GM18520 (cell line): ENCODE data around the gene SAMD5.
"Not testable (repeated sequence)": the region's sequence is repeated elsewhere in the genome, so short reads cannot be mapped to it uniquely, and the experiment has no call there.

Source experiments
- ATAC-seq: cut with Tn5 transposase; IDR thresholded peaks from one replicate; pipeline ENCODE4 v1.9.1; 2021; ENCODE audit not compliant: unreplicated experiment

The SAMD5 gene

DNA sequence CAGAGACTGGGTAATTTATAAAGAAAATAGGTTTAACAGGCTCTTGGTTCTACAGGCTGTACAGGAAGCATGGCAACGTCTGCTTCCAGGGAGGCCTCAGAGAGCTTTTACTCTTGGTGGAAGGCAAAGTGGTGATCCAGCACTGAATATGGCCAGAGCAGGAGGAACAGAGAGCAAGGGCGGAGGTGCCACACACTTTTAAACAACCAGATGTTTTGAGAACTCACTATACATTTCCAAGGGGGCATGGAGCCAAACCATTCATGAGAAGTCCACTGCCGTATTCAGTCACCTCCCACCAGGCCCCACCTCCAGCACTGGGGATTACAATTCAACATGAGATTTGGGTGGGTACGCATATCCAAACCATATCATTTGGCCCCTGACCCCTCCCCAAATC, 18.7 kb downstream of the SAMD5 start:
- no peak for ATAC-seq

DNA sequence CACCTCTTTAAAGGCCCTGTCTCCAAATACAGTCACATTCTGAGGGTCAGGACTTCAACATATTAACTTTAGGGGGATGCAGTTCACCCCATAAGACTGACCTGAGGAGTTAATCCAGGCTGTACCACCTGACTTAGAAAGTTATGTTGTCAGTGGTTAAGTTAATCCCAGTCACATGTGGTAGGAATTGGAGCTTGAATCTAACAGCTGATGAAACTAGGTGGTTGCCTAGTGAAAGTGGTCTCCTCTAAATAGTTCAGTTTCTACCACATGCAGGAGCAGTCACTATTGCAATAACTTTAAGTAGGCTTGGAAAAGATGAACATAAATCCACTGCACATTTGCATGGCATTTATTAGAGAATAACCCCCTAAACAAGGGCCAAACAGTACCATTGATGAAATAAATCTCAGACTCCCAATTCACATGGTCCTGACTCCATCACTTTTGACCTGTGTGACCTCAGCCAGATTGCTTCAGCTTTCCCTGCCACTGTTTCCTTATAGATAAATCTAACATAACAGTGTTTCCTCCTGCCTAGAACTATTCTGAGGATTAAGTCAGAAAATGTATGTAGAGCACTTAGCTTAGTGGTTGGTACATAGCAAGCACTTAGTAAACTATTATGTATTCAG, 20.1 kb downstream of the SAMD5 start:
- ATAC-seq = no peak

- ATAC-seq = peak; percentile 34
These were observed 21.9 kb downstream of the SAMD5 start for GRCh38 chr6:147530132-147531060.

GRCh38 chr6:147531321-147531720, 22.8 kb downstream of the SAMD5 start:
- ATAC-seq = no peak

GRCh38 chr6:147534116-147534860, 25.8 kb downstream of the SAMD5 start:
- no peak for ATAC-seq

- no peak for ATAC-seq
These were observed 30.3 kb downstream of the SAMD5 start for GRCh38 chr6:147538821-147539220.

GRCh38 chr6:147540075-147540474, 31.6 kb downstream of the SAMD5 start:
- no peak for ATAC-seq

DNA sequence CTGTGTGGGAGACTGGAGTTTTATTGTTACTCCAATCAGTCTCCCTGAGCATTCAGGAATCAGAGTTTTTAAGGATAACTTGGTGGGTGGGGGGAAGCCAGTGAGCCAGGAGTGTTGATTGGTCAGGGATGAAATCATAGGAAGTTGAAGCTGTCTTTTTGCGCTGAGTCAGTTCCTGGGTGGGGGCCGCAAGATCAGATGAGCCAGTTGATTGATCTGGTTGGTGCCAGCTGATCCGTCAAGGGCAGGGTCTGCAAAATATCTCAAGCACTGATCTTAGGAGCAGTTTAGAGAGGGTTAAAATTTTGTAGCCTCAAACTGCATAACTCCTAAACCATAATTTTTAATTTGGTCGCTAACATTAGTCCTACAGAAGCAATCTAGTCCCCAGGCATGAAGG, 33.9 kb downstream of the SAMD5 start:
- not testable (repeated sequence) for ATAC-seq

DNA sequence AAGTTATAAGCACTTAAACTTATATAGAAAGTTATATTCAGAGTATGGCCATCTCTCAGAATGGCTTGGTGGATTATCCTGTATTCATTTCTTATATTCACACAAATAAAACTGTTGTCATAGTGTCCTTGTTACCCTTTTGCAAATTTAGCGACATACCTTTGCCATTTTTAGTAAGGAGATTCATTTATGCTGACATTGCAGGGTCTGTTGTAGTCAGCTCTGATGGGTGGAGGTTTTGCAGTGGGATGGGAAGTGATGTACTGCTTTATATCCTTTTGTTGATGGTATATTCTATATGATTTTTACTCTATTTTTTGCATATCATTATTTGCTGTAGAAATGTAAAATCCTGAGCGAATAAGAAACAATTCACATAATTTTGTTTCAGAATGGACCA, 35.9 kb downstream of the SAMD5 start:
- no peak for ATAC-seq

DNA sequence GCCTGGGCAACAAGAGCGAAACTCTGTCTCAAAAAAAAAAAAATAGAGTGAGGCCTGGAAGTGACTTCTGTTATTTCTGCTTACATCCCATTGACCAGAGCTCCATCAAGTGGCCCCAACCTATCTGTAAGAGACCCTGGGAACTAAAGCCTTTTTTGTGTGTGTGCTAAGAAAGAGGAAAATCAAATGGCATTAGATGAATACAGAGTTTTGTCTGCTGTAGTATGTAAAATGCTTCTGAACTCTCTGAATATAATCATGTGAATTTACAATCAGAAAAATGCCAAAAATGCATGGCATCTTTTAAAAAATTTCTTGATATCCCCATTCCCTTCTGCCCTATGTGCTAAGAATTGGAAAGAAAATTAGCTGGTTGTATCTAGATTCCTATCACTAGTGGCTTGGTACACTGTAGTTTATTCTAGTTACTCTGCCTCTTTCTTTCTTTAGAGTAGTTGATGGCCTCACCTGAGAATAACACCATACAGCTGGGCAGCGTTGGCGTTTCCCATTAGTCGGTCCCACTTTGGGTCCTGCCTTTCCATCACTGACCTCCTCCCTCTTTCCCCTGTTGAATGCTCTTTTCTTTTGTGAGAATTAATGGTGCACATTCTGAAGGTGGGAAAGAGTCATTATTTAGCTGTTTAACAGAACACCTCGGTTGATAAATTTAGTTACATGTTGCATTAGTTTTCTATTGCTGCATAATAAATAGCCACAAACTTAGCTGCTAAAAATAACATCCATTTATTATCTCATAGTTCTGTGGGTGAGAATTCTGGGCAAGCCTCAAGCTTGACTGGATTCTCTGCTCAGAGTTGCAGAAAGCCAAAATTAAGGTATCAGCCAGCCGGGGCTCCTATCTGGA, 38.2 kb downstream of the SAMD5 start:
- ATAC-seq = no peak

- no peak for ATAC-seq
These were observed 38.9 kb downstream of the SAMD5 start for GRCh38 chr6:147547369-147547902.

GRCh38 chr6:147548921-147549475, 40.5 kb downstream of the SAMD5 start:
- no peak for ATAC-seq

DNA sequence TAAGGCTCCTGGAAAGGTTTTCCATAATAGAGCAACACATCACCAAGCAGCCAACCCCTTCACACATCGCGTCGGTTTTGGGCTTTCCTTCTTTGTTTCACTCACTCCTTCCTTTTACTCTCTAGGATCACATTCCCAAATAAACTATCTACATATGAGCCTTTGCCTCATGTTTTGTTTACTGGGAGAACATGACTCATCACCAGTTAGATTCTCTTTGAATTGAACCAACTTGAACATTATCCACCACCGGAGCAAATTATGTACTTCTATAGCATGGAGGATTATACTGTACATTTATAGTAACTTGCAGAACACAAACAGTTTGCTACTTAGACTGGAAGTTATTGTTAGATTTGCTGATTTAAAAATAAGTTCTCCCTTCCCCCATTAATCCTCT, 41.0 kb downstream of the SAMD5 start:
- ATAC-seq = no peak

DNA sequence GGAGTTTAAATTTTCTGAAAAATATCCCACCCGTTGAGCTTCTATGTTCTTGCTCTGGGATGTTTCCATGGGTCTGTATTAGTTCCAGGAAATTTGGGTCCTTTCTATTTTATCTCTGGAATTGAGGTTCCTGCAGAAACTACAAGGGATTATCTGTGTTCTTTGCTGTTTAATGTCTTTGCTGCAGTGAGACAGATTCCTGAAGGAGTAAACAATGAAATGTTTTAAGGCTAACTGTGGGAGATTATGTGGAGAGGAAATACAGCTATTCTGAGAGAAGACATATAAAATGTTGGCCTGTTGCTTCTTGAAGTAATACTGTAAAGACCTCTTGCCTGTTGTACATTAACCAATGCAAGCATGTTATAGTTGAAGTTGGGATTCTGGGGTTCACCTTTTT, 43.5 kb downstream of the SAMD5 start:
- ATAC-seq = no peak

DNA sequence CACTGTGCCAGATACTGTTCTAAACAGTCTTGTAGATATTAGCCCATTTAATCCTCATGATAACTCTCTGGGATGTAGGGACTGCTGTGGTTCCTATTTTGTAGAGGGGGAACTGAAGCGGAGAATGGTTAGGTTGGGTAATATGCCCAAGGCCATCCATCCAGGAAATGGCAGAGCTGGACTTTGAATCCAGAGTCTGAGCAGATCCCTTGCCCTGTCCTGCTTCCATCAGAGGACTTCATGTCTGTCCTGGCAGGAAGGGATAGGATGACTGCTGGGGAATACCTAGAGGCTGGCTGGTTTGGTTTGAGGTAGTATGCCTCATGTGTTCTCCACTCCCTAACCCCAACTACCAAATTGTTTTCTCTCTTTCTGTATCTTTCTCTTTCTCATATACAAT, 44.6 kb downstream of the SAMD5 start:
- ATAC-seq = no peak

DNA sequence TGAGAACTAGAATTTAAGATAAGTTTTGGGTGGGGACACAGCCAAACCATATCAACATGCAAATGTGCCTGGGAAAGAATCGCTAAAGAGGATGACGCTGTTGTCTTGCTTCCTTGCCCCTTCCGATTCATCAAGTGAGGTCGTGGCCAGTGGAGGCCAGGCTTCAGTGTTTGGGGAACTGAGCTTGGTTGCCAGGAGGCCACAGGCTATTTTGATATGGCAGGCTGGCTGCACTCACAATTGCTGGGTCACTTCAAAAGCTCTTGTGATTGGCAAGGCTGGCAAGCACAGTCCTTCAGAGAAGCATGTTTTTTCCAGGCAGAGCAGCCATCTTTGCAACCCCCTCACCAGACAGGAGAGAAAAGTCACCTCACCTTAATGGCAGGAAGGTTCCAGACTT, 45.8 kb downstream of the SAMD5 start:
- ATAC-seq = no peak

GRCh38 chr6:147559006-147559405, 50.5 kb downstream of the SAMD5 start:
- no peak for ATAC-seq

- no peak for ATAC-seq
These were observed 52.2 kb downstream of the SAMD5 start for GRCh38 chr6:147560670-147561069.

DNA sequence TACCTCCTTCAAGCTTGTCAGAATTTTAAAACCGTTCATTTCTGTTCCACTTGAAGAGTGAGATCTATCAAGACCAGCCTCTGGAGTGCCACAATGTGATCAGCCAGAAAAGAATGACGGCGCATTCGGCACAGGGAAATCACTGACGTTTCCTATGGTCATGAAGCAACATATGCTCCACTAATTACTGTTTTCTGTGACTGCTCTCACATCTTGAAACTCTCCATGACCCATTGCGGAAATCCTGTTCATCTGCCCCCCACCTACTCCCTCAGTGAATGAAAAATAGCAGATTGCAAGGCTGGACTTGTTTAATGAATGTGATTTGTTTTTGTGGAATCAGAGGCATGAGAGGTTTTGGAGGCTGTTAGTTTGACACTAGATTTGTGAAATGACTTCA, 53.2 kb downstream of the SAMD5 start:
- ATAC-seq = no peak

- no peak for ATAC-seq
These were observed 55.0 kb downstream of the SAMD5 start for GRCh38 chr6:147563472-147563871.
